ENCODE data around the gene GPR132.
A peak's percentile ranks its signal among the peaks of the same experiment; 100 is the strongest.

The GPR132 gene

DNA sequence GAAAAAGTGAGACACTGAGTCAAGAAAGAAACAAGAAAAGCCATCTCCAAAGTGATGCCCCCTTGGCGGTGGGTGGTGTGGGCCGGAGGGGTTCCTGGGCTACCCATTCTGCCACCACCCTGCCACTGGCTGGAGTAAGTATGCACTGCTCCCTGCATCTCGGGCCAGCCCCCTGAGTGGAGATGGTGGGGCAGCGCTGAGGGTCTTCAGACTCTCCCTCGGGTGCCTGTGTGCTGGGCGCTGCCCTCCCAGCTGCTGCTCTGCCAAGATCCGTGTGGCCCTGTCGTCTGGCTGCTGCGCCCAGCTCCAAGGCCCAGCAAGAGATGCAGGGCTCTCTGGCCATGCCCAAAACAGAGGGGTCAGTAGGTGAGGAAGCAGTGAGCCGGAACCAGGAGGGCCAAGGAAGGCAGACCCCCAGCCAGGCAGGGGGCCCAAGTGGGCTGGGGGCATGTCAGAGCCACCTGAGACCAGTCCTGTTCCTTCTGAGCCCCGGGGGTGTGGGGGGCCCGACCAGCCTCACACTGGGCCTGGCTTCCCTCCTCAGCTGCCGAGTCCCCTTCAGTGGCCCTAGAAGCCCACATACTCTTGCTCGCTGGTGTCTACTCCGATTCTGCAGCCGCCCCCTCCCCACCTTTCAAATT is 5.2 kb downstream of the GPR132 start:
- no peak for DNase-seq

DNA sequence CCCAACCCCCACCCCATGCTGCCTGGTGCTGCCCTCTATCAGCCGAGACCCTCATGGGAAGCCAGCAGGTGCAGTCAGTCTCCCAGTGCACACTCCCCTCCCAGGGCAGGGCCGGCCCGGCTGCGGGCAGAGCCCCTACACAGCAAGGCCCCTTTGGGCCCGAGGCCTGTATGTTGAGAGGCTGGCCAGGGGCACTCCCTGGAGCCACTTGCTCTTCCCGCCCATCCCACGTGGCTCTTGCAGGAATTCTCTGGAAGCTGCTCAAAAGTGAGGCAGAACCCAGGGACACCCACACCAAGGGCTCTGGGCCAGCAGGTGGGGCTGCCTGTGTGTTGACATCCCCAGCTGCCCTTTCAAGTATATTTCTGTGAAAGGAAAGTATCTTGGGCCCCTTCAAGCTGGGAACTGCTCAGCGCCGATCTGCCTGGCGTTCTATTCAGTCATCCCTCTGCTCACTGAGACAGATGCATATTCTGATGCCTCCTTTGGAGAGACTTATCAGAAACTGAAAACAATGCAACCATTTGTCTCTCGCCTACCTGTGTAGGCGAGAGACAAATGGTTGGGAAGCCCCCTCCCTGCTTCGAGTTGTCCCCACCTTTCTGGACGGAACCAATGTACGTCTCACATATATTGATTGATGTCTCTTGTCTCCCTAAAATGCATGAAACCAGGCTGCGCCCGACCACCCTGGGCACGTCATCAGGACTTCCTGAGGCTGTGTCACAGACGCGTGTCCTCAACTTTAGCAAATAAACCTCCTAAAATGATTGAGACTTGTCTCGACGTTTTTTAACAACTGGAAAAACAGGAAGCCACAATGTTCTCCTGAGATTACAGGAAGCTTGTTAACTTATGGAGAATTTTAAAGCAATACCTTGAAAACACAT is 6.0 kb downstream of the GPR132 start:
- no peak for DNase-seq

DNA sequence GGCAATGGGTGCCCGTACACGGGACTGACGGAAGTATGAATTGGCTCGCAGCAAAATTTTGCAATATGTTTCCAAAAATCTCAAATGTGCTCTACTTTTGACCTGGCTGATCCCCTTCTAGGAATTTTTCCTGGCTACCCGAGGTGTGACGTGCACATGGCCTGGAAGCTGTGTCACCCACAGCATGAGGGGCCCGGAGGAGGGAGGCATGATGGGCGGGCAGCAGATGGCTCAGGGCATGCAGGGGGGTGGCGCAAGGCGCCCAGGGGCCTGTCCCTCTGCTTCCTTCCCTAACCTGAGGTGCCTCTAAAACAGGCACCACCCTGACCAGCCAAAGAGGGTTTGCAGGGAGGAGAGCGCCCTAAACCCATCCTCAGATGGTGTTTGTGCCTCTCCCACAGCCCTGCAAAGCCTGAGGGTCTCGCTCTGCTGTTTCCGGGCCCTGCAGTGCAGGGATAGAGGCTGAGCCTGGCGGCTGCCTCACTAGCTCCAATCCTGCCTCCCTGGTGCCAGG is 6.7 kb downstream of the GPR132 start:
- DNase-seq: no peak

DNA sequence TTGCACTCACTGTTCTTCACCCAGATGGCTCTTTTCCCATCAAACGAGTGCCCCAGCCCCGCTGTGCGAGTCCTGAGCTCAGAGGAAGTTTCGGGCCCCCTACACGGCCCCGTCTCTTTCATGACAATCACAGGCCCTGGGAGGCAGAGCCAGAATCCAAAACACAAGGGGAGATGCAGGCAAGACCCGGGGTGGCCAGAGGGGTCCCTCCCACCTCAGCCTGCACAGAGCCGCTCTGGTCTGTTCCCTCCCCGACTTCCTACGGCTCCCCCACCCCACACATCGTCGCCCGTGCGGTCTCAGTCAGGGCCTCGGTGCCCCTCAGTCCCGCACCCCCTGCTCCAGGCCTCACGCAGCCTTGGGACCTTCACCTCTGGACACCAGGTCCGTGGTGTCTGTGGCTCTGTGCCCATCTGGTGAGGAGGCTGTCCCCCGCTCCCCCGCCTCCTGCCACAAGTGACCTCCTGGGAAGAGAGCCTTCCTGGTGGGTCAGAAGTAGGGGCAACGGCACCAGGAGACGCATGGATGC is 8.9 kb downstream of the GPR132 start:
- no peak for DNase-seq

DNA sequence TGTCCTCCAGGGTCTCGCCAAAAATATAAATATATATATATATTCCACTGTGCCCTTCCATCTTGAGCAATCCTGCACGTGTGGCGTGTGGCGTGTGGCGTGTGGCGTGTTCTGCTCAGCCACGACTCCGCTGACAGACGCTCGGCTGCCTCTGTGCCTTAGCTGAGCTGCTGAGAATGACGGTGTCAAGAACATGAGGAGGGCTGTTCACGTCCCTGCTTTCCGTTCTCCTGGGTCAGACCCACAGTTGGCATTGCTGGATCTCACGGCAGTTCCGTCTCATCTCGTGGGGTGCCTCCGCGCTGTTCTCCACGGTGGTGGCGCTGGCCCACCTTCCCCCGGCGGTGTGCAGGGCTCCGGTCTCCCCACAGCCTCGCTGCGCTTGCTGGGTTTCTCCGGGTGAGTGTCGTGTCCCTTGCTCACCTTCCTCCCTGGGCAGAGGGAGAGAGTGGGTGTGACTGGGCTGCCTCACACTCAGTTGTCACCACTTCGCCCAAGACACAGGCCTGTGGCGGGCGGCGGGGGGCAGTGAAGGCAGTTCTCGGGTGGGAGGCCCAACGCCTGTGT is 9.4 kb downstream of the GPR132 start:
- no peak for DNase-seq

DNA sequence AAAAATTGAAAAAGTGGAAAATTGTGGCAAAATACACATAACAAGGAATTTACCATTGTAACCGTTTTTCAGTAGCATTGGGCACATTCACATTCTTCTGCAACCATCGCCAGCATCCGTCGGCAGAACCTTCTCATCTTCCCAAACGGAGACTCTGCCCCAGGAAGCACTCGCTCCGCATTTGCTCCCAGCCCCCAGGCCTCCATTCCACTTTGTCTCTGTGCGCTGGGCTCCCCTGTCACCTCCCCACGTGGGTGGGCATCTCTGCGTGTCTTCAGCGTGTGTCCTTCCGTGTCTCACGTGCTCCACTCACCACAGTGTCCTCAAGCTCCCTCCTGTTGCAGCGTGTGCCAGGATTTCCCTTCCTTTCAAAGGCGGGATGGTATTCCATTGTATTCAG is 9.9 kb downstream of the GPR132 start:
- no peak for DNase-seq

DNA sequence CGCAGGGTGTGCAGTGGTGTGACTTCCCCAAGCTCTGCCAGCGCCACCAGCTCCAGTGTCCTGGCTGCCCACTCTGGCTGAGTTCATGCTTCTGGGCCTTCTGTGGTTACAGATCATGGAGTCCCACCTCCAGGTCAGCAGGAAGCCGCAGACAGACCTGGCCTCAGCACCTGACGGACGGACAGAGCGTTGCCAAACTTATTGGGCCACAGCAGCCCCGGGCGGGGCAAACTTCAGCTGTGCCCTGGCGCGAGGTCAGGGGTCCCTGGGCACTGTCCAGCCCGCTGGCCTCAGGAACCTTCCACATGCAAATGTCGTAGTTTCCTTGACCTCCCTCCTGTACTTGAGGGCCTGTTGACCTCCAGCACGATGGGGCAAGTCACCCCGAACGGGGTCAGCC is 11.2 kb downstream of the GPR132 start:
- no peak for DNase-seq

DNA sequence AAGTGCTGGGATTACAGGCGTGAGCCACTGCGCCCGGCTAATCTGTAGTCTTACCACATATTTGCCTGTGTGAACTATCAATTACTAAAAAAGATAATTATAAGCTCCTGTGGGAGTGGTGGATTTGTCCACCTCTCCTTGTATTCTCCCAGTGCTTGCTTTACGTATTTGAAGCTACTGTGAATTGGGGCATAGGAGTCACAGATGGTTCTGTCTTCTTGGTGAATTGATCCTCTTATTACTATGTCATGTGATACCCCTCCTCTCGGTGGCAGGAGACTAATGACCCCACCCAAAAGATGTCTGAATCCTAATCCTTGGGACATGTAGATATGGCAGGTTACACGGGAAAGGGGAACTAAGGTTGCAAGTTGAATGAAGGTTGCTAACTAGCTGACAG is 11.8 kb downstream of the GPR132 start:
- DNase-seq: no peak

DNA sequence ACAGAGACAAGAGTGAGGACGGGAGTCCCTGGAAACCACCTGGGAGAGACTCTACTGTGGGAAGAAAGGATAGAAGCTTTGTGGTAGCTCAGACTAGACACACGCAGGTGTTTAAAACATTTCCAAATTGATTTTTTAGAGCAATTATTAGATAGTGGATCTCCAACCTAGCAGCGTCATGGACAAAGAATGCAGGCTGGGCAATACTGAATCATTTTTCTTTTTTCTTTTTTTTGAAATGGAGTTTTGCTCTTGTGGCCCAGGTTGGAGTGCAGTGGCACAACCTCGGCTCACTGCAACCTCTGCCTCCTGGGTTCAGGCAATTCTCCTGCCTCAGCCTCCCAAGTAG is 13.1 kb downstream of the GPR132 start:
- no peak for DNase-seq

DNA sequence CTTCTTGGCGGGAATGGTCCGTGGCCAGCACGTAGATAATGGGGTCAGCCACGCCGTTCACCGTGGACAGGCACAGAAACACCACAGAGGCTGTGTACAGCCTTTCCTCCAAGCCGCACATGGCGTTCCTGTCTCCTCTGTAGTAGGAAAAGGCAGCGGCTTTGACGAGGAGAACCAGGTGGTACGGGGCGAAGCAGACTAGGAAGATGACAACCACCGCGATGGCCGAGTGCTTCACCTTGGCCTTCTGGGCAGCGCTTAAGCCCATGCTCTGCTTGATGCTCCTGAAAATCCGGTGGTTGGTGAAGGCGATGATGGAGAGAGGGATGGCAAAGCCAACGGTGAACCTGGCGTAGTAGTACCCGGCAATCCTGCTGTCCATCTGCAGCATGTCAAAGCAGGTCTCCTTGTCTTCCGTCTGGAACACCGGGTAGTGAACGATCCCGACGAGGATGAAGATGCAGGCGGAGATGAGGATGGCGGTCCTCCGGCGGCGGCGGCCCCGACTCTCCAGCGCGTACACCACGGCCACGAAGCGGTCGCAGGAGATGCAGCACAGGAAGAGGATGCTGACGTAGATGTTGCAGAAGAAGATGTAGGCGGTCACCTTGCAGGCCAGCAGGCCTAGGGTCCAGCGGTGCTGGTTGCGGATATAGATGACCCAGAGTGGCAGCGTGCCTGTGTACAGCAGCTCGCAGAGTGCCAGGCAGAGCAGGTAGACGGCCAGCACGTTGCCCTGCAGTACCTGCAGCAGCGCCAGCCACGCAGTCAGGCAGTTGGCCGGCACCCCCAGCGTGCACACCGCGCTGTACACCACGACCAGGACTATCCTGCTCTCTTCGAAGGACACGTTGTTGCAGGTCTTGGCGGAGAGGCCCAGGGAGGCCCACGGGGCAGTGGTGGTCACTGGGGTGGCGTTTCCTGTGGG is 13.8 kb downstream of the GPR132 start:
- no peak for DNase-seq

DNA sequence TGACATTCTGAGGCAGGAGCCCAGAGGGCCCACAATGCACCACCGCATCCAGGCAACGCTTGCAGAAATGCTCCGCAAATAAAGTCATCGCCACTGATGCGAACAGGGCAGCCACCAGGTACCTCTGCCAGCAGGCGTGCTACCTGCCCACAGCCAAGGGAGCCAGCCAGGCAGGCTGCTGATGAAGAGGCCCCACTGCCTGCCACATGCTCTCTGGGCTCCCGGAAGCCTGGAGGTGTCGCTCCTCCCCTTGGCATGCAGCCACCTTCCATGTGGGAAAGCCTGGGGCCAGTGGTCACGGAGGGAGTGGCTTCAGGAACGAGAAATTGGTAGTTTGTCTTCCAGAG is 14.7 kb downstream of the GPR132 start:
- DNase-seq: no peak

DNA sequence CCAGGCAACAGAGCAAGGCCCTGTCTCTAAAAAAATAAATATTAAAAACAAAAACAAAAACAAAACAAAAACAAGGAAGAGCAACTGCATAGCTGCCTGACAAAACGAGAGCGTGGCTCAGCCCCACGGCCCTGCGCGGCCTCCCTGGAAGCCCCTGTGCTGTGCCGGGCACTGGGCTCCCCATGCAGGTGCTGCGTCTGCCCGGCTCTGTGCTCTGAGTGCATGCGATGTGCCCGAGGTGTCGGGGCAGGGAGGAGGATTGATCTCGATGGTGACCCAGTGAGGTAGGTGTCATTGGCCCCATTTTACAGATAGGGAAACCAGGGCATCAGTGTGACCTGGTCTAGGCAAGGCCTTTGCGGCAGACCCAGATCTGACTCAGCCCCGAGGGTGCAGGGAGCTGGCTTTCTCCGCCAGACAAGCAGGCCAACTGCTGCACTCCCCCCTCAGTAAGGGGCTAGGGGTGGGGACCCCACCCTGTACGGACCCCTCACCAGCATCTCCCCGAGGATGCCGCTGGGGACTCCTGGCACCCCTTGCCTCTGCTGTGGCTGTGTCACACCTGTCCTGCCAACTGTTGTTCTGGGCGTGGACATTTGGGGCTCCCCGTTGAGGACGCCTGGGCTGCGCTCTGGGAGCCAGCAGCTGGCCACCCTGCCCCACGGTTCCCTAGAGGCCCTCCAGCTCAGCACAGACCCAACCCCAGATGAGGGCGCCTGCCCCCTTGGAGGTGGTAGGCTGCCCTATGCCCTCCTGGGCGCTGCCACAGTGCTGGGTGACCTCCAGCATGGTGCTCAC is 15.3 kb downstream of the GPR132 start:
- DNase-seq: no peak

DNA sequence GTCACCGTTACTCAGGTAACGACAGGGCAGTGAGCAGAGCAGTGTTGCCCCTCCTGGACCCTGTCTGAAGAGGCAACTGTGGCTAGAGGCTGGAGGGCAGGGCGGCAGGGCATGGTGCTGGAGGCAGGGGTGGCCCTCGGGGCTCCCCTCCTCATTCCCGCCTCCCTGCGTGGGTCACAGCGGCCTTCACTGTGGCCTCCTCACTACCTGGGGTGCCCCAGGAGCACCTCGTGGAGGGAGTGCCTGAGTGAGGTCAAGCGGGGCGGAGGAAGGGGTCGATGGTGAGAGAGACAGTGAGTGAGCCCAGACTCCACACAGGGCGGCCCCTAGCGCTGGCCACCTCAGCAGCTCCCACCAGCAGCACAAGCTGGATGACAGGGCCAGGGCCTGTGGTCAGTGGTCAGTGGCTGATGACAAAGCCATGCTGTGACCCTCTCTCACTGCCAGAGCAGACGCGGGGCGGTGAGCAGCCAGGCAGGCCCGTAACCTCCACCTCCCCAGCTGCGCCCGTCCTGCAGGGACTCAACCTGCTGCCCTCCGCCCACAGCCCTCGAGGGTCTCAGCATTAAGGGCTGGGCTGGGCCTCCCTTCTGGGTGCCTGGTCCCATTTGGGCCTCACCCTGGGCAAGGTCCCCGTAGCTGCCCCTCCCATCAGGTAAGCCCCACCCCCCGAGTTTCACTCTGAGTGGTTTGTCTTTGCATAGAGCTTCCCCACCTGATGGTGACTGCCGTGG is 17.8 kb downstream of the GPR132 start:
- no peak for DNase-seq

DNA sequence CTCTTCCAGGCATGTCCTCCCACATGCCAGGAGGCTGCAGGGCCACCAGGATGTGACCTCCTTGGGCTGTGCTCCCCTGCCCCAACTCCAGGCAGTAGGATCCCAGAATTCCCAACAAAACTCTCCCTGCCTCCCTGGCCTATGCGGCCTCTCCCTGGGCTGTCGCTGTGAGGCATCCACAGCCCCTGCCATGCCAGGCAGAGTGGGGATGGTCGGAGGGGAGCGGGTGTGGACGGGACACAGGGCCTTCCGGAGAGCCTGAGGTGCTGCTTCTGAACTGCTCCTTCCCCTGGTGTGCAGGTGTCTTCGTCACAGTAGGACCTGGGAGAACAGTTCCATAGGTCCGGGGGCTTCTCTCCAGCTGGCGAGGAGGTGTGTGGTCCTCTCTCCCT is 18.3 kb downstream of the GPR132 start:
- DNase-seq: no peak

DNA sequence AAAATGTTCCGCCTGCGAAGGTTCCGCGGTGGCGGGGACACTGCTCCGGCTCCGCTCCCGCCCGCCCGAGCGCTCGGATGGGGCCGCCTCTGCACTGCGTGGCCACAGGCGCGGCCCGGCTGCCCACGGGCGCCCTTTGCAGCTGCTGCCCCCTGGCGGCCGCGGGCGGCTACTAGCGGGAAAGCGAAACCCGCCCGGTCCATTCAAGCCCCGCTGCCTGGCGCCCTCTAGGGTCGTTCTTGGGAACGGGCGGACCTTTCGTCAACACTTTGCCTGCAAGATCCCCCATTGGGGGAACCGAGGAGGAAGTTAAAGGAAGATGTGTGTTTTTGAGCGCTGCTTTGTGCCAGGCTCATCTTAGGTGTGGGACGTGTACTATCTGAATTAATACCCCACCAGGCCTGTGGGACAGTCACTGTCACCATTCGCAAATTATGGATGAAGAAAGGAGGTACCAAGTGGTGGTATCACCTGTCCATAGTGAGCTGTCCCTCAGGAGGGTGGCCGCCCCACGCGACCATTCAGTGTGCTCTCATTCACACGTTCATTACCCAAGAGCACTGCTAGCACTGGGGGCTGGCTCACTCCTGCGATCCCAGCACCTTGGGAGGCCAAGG is 19.4 kb downstream of the GPR132 start:
- peak; percentile 37 for DNase-seq

DNA sequence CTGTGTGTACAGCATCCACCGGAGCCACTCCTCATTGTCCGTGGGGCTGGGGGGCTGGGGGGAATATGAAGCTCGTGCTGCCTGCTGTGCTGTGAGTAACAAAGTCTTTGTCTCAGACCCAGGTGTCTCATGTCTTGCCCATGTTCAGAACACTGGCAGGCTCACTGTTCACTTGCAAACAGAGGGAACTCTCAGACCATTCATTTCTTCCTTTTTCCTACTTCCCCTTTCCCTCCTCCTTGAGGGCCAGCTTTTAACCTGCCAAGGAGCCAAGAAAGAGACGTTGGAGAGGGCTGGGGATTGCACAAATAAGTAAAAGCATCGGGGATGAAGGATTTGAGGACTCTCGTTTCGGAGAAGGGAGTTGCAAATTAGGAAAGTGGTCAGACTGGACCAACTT is 21.6 kb downstream of the GPR132 start:
- no peak for DNase-seq

DNA sequence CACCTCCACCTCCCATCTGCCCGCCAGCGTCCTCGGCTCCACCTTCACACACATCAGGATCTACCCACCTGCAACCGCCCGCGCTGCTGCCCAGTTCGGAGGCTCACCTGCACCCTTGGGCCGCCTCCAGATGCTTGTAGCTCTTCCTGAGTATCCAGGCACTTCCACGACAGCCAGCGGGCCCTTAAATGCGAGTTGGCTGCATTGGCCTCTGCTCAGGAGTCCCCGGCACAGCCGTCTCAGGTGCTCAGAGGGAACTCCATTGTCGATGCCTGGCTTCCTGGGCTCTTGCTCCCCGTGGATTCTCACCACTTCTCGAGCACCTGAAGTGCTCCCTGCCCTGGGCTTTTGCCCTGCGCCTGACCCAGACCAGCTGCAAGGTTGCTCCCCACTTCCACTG is 22.4 kb downstream of the GPR132 start:
- DNase-seq: no peak

DNA sequence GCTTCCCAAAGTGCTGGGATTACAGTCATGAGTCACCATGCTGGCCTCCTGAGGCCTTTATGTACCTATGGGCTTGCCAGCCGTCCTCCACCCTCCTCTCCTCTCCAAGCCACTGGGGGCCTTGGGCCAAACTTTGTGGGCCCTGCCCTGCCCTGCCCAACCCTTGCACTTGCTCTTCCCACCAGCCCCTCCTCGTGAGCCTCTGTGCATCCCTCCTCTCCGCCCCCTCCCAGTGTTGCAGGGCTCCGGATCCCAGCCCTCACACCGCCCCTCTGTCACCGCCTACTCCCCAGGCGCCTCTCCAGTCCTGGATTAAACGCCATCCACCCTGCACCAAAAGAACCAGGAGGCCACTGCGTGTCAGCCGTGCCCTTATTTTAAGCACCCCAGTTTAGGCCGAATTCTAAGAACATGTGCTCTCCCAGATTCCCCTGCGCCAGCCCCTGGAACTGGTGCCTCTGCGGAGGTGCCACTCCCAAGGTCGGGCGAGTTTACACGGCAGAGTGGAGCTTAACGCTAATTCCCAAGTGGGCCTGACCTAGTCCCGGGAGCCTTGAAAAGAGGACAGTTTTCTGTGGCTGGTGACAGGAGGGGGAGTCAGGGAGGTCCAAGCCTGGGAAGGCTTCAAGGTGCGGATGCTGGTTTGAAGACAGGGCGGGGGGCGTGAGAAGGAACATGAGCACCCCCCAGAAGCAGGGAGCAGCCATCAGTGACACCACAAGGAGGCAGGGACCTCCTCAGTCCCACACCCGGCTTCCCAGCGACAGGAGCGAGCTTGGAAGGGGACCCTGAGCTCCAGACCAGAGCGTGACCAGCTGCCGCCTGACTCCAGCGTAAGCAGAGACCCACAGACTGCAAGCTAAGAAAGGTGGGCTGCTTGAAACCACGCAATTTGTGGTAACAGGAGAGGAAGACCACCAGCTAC is 23.1 kb downstream of the GPR132 start:
- no peak for DNase-seq

DNA sequence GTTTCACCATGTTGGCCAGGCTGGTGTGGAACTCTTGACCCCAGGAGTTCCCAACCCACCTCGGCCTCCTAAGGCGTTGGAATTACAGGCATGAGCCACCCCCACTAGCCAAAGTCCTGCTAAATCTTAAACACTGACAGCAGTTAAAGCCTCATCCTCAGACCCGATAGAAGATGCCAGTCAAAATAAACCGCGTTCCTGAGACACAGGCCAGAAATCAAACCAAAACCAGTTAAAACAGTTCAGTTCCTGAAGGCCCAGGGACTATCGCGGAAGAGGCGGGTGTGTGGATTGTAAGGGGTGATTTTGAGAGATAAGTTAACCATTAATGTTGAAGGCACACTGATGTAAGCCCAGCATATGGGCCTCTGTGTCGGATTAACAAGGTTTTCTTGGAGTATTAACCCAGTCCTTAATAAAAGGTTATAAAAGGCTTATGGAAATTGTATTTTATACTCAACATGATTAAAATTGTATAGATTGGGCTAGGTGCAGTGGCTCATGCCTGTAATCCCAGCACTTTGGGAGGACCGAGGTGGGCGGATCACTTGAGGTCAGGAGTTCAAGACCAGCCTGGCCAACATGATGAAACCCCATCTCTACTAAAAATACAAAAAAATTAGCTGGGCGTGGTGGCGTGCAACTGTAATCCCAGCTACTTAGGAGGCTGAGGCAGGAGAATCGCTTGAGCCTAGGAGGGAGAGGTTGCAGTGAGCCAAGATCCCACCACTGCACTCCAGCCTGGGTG is 25.6 kb downstream of the GPR132 start:
- no peak for DNase-seq

All from NCI-H1417 treated with DMSO at 0.1 percent for 48 hours (cell line).